ENCODE measurements around the gene CDT1.

Gene CDT1

GRCh38 chr16:88789594-88789993 is 14.0 kb upstream of the CDT1 start:
- TF ChIP-seq CTCF (conservative IDR thresholded peaks at IDR 0.05): no peak
- H3K27ac ChIP-seq: no peak overlapping the region

GRCh38 chr16:88790312-88791211 is 13.0 kb upstream of the CDT1 start:
- TF ChIP-seq CTCF (conservative IDR thresholded peaks at IDR 0.05): no peak
- no peak overlapping the region for H3K27ac ChIP-seq

GRCh38 chr16:88792078-88792550 is 11.5 kb upstream of the CDT1 start:
- no peak overlapping the region for H3K27ac ChIP-seq
- no peak for TF ChIP-seq CTCF (conservative IDR thresholded peaks at IDR 0.05)

- no peak for TF ChIP-seq CTCF (conservative IDR thresholded peaks at IDR 0.05)
- no peak overlapping the region for H3K27ac ChIP-seq
Observed at GRCh38 chr16:88792668-88793250, 10.8 kb upstream of the CDT1 start.

- TF ChIP-seq CTCF (conservative IDR thresholded peaks at IDR 0.05): no peak
- no peak overlapping the region for H3K27ac ChIP-seq
Observed at GRCh38 chr16:88793251-88793954, 10.2 kb upstream of the CDT1 start.

- no peak for TF ChIP-seq CTCF (conservative IDR thresholded peaks at IDR 0.05)
- no peak overlapping the region for H3K27ac ChIP-seq
Observed at GRCh38 chr16:88796278-88796677, 7.3 kb upstream of the CDT1 start.

GRCh38 chr16:88798073-88798472 is 5.5 kb upstream of the CDT1 start:
- H3K27ac ChIP-seq: no peak overlapping the region
- no peak for TF ChIP-seq CTCF (conservative IDR thresholded peaks at IDR 0.05)
